Astrocyte of the cerebellum (primary cell): ENCODE results near the gene BCL11A.

Source experiments
- DNase-seq: peaks from one replicate; pipeline ENCODE4 v3.0.0-alpha.2; 2011; ENCODE audit warnings: low read depth
- H3K4me3 ChIP-seq: 2 replicates; pipeline ENCODE4 v1.5.1; 2011; ENCODE audit warnings: mild to moderate bottlenecking, low read depth, low read length, moderate library complexity
- in situ Hi-C: cut with HindIII; loops from 2 replicates; pipeline ENCODE4 v1.10.0; 2017; ENCODE audit warnings: low sequenced_read_pairs
- TF ChIP-seq, protein P1 (sequence below): IDR thresholded peaks from 2 replicates; pipeline ENCODE4 v1.5.1; 2012; ENCODE audit warnings: low read length, low read depth, moderate library complexity, mild to moderate bottlenecking; ENCODE audit errors: missing control alignments

Gene BCL11A

DNA sequence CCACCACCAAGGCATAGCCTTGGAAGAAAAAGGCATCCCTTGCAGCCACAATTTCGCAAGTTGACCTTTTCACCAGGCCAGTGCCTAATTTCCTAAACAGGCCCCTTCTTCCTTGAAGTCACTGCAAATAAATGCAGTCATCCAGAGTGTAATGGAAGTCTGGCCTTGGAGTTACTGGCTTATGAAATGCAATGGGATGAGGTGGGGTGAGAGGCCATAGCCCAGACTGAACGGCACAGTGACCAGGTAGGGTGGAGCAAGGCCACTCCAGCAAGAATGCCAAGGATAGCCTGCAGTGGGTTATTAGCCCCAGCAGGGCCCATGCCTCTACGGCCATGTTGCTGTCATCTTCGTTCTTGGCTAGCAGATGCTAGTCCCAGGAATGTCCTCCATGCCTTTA, 68.4 kb downstream of the BCL11A start:
- in situ Hi-C loops: no loop called here
- no peak overlapping the region for H3K4me3 ChIP-seq
- no peak for DNase-seq
- TF ChIP-seq, protein P1, sequence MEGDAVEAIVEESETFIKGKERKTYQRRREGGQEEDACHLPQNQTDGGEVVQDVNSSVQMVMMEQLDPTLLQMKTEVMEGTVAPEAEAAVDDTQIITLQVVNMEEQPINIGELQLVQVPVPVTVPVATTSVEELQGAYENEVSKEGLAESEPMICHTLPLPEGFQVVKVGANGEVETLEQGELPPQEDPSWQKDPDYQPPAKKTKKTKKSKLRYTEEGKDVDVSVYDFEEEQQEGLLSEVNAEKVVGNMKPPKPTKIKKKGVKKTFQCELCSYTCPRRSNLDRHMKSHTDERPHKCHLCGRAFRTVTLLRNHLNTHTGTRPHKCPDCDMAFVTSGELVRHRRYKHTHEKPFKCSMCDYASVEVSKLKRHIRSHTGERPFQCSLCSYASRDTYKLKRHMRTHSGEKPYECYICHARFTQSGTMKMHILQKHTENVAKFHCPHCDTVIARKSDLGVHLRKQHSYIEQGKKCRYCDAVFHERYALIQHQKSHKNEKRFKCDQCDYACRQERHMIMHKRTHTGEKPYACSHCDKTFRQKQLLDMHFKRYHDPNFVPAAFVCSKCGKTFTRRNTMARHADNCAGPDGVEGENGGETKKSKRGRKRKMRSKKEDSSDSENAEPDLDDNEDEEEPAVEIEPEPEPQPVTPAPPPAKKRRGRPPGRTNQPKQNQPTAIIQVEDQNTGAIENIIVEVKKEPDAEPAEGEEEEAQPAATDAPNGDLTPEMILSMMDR: no peak

DNA sequence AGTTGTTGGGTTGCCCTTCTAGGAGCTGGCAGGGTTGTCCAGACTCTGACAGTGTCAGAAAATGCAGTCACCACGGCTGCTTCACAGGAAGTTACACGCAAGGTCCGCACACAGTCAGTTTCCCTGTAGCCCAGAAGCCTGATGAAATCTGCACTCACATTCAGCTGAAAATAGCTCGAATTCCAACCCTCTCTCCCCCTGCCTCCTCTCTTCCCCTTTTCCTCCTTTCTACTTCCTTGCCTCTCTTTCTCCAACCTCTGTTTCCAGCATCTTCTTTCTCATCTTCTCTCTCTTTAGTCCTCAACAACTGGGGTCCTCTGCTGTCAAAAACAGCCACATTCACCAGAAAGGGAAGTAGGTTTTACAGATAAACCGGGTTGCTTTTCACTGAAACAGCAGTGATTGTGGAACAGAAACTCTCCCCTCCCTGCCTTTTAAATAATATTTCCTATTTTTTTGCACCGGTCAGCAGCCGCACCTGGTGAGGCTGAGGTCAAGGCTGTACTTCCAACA, 69.3 kb downstream of the BCL11A start:
- no peak for DNase-seq
- TF ChIP-seq, protein P1: no peak
- in situ Hi-C loops: no loop called here
- H3K4me3 ChIP-seq: no peak overlapping the region

DNA sequence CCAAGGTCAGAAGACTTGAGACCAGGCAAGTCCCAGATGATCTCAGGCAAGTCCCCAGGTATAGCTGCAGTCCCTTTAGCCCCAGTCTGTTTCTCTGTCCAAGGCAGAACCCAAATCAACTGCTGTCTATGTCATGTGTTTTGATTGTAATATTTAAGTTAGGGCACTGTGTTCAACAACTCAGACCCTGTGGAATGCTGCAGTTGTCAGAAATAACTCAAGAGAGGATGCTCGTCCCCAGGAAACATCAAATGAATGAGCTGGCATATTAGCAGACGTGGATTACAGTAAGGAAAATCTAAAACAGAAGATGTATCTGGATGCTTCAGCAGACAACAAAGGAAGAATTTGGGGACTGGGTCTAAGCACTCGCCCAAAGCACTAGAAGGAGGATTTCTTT, 70.1 kb downstream of the BCL11A start:
- H3K4me3 ChIP-seq: no peak overlapping the region
- TF ChIP-seq, protein P1: no peak
- DNase-seq: no peak
- in situ Hi-C loops: no loop called here

DNA sequence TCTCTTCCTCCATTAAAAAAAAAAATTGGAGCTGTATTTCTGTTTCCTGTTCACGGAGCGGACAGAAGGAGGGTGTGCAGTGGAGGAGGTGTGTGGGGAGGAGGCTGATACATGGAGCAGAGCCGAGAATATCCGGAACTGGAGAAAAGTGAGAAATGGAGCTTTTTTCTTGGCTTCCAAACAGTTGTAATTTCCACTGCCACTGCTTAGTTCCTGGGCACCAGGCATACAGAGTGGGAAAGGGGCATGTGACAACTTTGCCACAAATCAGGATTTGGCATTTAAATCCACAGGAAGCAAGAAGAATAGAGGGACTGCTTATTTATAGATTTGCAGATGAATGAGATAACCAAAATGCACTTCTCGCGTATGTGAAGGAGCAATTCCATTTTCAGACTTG, 71.2 kb downstream of the BCL11A start:
- no peak for DNase-seq
- no peak overlapping the region for H3K4me3 ChIP-seq
- in situ Hi-C loops: no loop called here
- TF ChIP-seq, protein P1: no peak

DNA sequence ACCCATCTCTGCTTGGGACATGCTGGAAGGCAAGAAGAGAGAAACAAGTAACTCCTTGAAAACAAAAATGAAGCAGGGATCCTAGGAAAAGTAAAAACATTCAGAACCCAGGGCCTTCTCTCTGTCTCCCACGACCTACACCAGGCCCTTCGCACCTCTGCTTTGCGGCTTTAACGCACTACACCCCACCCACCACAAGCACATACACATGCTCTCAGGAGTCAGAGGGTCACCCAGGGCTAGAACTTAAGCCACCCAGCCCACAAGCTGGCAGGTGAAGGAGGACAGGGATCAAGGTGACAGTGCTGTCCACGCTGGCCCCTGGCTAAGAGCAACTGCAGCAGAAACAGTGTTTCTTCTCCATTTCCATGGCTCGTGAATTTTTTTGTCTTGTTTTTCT, 72.2 kb downstream of the BCL11A start:
- in situ Hi-C loops: no loop called here

DNA sequence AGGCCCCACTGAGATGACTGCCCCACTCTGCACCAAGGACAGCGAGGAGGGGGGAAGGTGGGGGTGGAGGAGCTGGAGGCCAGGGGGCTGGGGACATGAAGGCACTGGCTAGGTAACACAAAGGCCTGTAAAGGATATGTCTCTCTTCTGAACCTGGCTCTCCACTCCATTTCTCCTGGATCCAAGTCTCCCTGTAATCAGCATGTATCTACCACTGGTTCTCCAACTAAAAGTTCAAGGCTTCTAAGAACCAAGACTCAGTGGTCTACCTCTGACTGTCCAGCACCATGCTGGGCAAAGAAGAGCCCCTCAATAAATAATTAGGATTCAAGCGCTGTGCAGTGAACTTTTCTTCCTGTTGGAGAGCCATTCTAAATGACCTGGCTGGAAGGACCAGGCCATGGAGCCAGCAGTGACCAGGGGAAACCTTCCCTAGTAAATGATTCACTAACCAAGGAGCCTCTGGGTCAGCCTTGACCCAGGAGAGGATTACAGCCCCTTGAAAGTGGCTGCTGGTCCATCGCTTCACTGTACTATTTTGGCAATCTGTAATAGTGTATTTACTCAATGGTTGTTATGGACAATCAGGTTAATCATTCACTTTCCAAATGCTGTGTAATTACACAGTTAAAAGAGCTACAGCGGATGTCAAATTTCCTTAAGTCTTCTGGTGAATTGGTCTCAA, 73.2 kb downstream of the BCL11A start:
- TF ChIP-seq, protein P1: no peak
- in situ Hi-C loops: no loop called here
- no peak overlapping the region for H3K4me3 ChIP-seq
- DNase-seq: no peak

More for the DNA sequence above, 72.2 kb downstream of the BCL11A start:
- TF ChIP-seq, protein P1: no peak
- DNase-seq: no peak
- H3K4me3 ChIP-seq: no peak overlapping the region
